ENCODE data around the gene STAT3. TPM values are rescaled to one million over a fixed set of nuclear protein-coding genes. Genes with fewer than 3 reads are reported as not detected.

STAT3 gene
- total and polyA plus RNA-seq, 9 of the 15 experiments (the other 6 are each of a cell fraction or from before 2014, with no cell fraction given), result 90.0 to 179 (median 114) TPM

- FAIRE-seq, result no peak
- Histone ChIP-seq H3K27me3 (ENCODE audit: control insufficient read depth in 2 of 2, insufficient read depth in 2 of 2, low read length in 2 of 2) (no peaks in the 10 kb centered on the region), H3K9ac (ENCODE audit: insufficient read depth in 1 of 2, low read depth in 2 of 2, low read length in 2 of 2) (no peak overlapping the region; a peak in 1 of 4 replicates), H3K9me1 (ENCODE audit: control insufficient read depth, insufficient read depth, low read length) (no peaks in the 10 kb centered on the region), H2AFZ (ENCODE audit: low read depth, low read length) (no peak overlapping the region), H3K4me1 (replicated peaks in 1 of 2; ENCODE audit: control insufficient read depth in 2 of 2, insufficient read depth in 2 of 2, low read length in 2 of 2) (peaks cover 36 to 48% of the 10 kb centered on the region in 2 experiments), H3K79me2 (ENCODE audit: control insufficient read depth, insufficient read depth, low read length) (peaks cover 88% of the 10 kb centered on the region), H3K4me2 (ENCODE audit: insufficient read depth, low read length) (no peak overlapping the region), H3K4me3 (no peak overlapping the region), H3K36me3 (ENCODE audit: control insufficient read depth, insufficient read depth, low read length) (peaks cover 34% of the 10 kb centered on the region; the same call in 2 of the 3 replicates), H3K27ac (ENCODE audit: extremely low read depth, low read depth, low read length) (no peak overlapping the region), H4K20me1 (replicated peaks; ENCODE audit: control insufficient read depth, insufficient read depth, low read length) (peaks cover 2% of the 10 kb centered on the region; the same call in 1 of the 2 replicates), H3K9me3 (replicated peaks; ENCODE audit: control insufficient read depth, insufficient read depth, low read depth, low read length) (no peaks in the 10 kb centered on the region)
- in situ Hi-C loops (cut with MboI), result no loop called here
- ChIA-PET POLR2A (interaction anchor here (0.6 to 2.5 kb wide), 4 partner anchors 10 to 110 kb away, joined by 3 to 10 read pairs (median 4); no protein-coding TSS in a partner anchor), CTCF (ENCODE audit: low intra/inter-chr PET ratio) (no interaction called here)
- DNase-seq (ENCODE audit: extremely low read depth in 1 of 4, low spot score in 3 of 4), result no peak
- no TSS peak for BruUV-seq (replicated peaks)
- WGBS (ENCODE audit: insufficient coverage, low coverage, missing lambda C conversion rate), result 60% methylated on average over 5 of the region's 5 CpGs
- intact Hi-C loops (cut with micrococcal nuclease), result no loop called here
- TF ChIP-seq SIN3B (IDR thresholded peaks at IDR 0.05; ENCODE audit: low read depth), result no peak
- ATAC-seq, result no peak
Observed at GRCh38 chr17:42410319-42410685, 22.1 kb upstream of the STAT3 start.

DNA sequence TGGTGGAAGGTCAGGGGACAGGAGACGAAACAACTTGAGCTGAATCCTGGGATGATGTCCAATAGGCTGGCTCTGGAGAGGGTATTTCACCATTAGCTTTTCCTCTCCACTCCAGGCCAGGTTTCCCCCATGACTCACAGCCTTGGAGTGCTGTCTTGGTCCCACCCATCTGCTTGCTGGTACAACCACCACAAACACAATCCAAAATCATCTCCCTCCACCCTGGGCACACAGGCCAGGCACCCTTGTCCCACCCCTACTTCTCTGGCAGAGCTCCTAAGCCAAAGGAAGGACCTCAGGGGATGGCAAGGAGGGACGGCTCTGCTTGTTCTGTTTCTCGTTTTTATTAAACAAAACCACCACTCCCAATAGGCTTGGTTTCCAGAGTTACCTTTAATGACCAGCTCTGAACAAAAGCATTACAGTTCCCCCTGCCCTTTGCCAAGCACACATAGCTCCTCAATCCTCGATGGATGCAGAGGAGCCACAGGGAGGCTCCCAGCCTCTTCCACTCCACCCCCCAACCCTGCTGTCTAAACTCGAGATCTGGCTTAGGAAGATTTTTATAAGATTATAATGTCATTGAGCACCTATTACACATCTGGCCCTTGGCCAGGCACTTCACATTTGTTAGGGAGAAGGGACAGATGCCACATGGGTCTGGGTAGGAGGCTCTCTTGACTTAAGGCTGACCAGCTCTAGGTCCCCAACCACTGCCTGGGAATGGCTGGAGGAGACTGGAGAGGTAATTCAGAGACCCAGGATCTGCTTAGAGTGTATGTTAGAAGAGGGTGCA is 21.5 kb upstream of the STAT3 start:
- Histone ChIP-seq H3K9me1 (ENCODE audit: control insufficient read depth, insufficient read depth, low read length) (no peaks in the 10 kb centered on the region), H4K20me1 (replicated peaks; ENCODE audit: control insufficient read depth, insufficient read depth, low read length) (0 out of 2 replicates have a peak, but pooled peaks cover 2% of the 10 kb centered on the region), H3K4me3 (no peak overlapping the region), H3K9ac (ENCODE audit: insufficient read depth in 1 of 2, low read depth in 2 of 2, low read length in 2 of 2) (no peak overlapping the region; a peak in 1 of 4 replicates), H3K9me3 (replicated peaks; ENCODE audit: control insufficient read depth, insufficient read depth, low read depth, low read length) (no peaks in the 10 kb centered on the region), H3K4me2 (ENCODE audit: insufficient read depth, low read length) (no peak overlapping the region), H2AFZ (ENCODE audit: low read depth, low read length) (no peak overlapping the region), H3K4me1 (replicated peaks in 1 of 2; ENCODE audit: control insufficient read depth in 2 of 2, insufficient read depth in 2 of 2, low read length in 2 of 2) (peaks cover 31 to 49% of the 10 kb centered on the region in 2 experiments), H3K36me3 (ENCODE audit: control insufficient read depth, insufficient read depth, low read length) (peaks cover 34% of the 10 kb centered on the region; the same call in 2 of the 3 replicates), H3K27me3 (ENCODE audit: control insufficient read depth in 2 of 2, insufficient read depth in 2 of 2, low read length in 2 of 2) (no peaks in the 10 kb centered on the region), H3K79me2 (ENCODE audit: control insufficient read depth, insufficient read depth, low read length) (peaks cover 85% of the 10 kb centered on the region), H3K27ac (ENCODE audit: extremely low read depth, low read depth, low read length) (peak overlapping the region; percentile 0; the same call in 2 of the 3 replicates)
- ChIA-PET POLR2A (interaction anchor here (0.6 to 2.5 kb wide), 6 partner anchors 10 to 158 kb away, joined by 3 to 10 read pairs (median 4); no protein-coding TSS in a partner anchor), CTCF (ENCODE audit: low intra/inter-chr PET ratio) (no interaction called here)
- TF ChIP-seq ETV1 (tag; conservative IDR thresholded peaks at IDR 0.05; ENCODE audit: low read depth), result no peak
- TF ChIP-seq, protein P1, sequence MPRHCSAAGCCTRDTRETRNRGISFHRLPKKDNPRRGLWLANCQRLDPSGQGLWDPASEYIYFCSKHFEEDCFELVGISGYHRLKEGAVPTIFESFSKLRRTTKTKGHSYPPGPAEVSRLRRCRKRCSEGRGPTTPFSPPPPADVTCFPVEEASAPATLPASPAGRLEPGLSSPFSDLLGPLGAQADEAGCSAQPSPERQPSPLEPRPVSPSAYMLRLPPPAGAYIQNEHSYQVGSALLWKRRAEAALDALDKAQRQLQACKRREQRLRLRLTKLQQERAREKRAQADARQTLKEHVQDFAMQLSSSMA (CRISPR knock-in tag; IDR thresholded peaks at IDR 0.05), result no peak
- peak; percentile 38 for TF ChIP-seq NFIC (IDR thresholded peaks at IDR 0.05)
- TF ChIP-seq PHF21A (IDR thresholded peaks at IDR 0.05; ENCODE audit: borderline replicate concordance, low read depth), result no peak
- in situ Hi-C loops (cut with MboI) (loop anchor here (10.0 kb wide), 1 partner anchor 185 kb away; no protein-coding TSS in a partner anchor), intact Hi-C loops (cut with micrococcal nuclease) (loop anchor here (5.0 to 10.0 kb wide), 4 partner anchors 108 to 447 kb away; partner anchors contain the start of genes HCRT and KCNH4)
- no TSS peak for BruUV-seq (replicated peaks)
- no peak for DNase-seq (ENCODE audit: extremely low read depth in 1 of 4, low spot score in 3 of 4)
- ATAC-seq, result no peak
- FAIRE-seq, result no peak
- WGBS (ENCODE audit: insufficient coverage, low coverage, missing lambda C conversion rate), result 46% methylated on average over 5 of the region's 5 CpGs
